VCaP (cell line): Measurements from ENCODE around the gene MYO7A.

Source experiments
- H3K27ac ChIP-seq: fragments of 450-650 bp; 2 replicates; pipeline ENCODE4 v1.5.1; 2017
- CTCF ChIP-seq: fragments of 450-650 bp; conservative IDR thresholded peaks from 2 replicates; pipeline ENCODE4 v1.5.1; 2017; ENCODE audit warnings: mild to moderate bottlenecking, moderate library complexity

MYO7A gene

DNA sequence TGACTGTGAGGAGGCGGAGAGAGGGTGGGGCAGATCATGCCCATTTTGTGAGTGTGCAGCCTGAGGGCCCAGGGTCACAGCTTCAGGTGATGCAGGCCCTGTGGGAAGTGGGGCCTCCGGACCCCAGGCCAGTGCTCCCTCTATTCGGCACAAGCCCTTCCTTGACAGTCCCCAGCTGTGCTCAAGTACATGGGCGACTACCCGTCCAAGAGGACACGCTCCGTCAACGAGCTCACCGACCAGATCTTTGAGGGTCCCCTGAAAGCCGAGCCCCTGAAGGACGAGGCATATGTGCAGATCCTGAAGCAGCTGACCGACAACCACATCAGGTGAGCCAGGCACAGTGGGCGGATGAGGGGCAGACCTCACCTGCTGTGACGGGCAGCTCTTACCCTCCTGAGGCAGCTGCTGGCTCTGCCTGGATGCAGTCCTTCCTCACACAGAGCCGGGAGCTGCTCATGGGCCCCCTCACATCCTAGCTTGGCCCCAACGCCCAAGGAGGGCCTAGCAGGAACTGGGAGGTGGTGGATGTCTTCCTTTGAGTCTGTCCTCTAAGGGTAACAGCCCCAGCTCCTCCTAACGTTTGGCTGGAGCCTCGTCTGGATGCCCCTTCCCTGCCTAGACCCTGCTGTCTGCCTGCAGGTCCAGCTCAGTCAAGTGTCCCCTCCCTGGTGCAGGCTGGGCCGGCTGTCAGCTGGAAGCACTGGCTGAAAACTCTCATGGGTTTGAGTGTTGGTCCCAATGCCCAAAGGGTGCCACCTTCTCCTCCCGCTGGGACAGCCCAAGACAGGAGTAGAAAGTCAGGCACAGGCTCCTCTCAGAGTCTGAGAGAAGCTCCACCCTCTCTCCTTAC is 76.1 kb downstream of the MYO7A start:
- no peak for TF ChIP-seq CTCF
- H3K27ac ChIP-seq = no peak overlapping the region

GRCh38 chr11:77204754-77205466 is 76.9 kb downstream of the MYO7A start:
- no peak for TF ChIP-seq CTCF
- no peak overlapping the region for H3K27ac ChIP-seq

DNA sequence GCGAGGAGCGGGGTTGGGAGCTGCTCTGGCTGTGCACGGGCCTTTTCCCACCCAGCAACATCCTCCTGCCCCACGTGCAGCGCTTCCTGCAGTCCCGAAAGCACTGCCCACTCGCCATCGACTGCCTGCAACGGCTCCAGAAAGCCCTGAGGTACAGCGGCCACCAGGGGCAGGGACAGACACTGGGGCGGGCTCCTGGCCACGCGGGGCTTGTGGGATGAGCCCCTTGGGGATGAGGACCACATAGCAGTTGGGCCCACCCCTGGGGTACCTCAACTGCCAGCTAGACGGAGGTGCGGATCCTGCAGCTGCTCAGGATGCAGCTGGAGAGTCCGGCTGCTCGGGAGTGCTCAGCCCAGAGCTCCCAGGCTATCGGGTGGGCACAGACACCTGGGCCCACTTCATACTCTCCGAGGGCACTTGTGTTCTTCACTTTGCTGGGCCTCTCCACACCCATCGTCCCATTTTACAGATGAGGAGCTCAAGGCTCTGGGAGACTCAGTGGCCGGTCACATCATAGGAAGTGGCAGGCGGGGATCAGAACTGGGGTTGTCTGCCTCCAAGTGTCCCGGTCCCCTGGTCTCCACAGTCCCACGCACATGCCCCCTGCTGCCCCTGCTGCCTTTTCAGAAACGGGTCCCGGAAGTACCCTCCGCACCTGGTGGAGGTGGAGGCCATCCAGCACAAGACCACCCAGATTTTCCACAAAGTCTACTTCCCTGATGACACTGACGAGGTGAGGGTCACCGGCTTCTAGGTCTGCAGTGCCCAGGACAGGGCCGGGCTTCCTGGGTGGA is 77.6 kb downstream of the MYO7A start:
- no peak for TF ChIP-seq CTCF
- no peak overlapping the region for H3K27ac ChIP-seq

GRCh38 chr11:77206264-77207018 is 78.4 kb downstream of the MYO7A start:
- no peak overlapping the region for H3K27ac ChIP-seq
- TF ChIP-seq CTCF = no peak

DNA sequence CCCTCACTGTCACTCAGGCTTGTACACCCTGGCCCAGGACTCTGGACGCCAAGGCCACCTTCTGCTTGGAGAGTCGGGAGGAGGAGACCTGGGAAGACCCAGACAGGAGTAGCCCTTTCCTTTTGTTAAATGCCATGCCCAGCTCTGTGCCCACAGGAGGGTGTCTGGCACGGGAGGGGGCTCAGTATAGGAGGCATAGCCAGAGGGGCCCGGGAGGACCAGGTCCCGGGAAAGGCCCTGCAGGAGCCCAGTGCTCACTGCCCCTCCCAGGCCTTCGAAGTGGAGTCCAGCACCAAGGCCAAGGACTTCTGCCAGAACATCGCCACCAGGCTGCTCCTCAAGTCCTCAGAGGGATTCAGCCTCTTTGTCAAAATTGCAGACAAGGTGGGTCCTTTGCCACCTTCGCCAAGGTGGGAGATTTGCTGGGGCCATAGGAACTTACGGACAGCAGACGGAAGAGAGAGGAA is 79.0 kb downstream of the MYO7A start:
- H3K27ac ChIP-seq = no peak overlapping the region

GRCh38 chr11:77207618-77208313 is 79.7 kb downstream of the MYO7A start:
- no peak overlapping the region for H3K27ac ChIP-seq
- TF ChIP-seq CTCF = no peak

More for the DNA sequence above, 79.0 kb downstream of the MYO7A start:
- TF ChIP-seq CTCF = no peak
